Measurements from ENCODE around the gene YWHAQ.

YWHAQ gene

DNA sequence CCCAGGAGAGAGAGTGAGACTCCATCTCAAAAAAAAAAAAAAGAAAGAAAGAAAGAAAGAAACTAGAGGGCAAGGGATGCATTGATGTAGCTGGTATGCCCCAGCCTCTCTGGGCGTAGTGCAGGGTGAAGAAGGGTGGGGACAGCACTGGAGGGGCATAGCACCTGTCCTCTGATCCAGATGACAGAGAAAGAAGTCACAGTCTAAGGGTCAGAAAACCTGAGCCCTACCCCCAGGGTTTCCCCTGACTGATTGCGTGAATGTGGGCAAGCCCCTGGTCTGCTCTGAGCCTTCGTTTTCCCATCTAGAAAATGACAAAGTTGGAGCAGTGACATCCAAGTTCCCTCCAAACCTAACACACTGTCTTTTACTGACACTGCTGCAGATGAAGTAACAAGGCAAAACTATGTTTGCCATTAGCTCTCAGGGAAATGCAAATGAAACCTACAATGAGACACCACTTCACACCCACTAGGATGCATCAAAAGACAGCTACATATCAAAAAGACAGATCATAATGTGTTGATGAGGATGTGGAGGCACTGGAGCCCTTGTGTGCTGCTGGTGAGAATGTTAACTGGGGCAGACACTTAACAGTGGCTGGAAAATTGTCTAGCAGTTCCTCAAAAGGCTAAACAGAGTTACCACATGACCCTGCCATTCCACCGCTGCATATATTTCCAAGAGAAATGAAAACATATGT is 19.5 kb upstream of the YWHAQ start:
- FAIRE-seq (no peak), DNase-seq (ENCODE audit: insufficient read length, low spot score) (no peak)
- TF ChIP-seq, protein P1, sequence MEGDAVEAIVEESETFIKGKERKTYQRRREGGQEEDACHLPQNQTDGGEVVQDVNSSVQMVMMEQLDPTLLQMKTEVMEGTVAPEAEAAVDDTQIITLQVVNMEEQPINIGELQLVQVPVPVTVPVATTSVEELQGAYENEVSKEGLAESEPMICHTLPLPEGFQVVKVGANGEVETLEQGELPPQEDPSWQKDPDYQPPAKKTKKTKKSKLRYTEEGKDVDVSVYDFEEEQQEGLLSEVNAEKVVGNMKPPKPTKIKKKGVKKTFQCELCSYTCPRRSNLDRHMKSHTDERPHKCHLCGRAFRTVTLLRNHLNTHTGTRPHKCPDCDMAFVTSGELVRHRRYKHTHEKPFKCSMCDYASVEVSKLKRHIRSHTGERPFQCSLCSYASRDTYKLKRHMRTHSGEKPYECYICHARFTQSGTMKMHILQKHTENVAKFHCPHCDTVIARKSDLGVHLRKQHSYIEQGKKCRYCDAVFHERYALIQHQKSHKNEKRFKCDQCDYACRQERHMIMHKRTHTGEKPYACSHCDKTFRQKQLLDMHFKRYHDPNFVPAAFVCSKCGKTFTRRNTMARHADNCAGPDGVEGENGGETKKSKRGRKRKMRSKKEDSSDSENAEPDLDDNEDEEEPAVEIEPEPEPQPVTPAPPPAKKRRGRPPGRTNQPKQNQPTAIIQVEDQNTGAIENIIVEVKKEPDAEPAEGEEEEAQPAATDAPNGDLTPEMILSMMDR (IDR thresholded peaks at IDR 0.05; ENCODE audit: insufficient read depth, missing control alignments), result no peak

DNA sequence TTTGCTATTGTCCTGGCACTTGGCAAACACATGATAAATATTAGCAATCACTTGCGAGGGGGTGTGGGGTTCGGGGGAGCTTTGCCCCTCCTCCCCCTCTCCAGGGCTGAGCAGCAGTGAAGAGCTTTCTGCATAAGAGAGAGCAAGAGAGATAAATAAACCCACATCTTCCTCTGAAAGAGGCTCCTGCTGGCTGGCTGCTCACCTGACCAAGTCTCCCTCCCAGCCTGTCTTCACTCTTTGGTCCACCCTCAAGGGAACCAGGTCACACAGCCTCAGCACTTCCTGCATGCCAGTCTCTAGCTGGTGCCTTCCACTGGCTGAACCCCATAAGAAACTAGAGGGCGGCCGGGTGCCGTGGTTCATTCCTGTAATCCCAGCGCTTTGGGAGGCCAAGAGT is 18.5 kb upstream of the YWHAQ start:
- no peak for DNase-seq (ENCODE audit: insufficient read length, low spot score)
- TF ChIP-seq, protein P1 (IDR thresholded peaks at IDR 0.05; ENCODE audit: insufficient read depth, missing control alignments), result no peak
- no peak for FAIRE-seq

DNA sequence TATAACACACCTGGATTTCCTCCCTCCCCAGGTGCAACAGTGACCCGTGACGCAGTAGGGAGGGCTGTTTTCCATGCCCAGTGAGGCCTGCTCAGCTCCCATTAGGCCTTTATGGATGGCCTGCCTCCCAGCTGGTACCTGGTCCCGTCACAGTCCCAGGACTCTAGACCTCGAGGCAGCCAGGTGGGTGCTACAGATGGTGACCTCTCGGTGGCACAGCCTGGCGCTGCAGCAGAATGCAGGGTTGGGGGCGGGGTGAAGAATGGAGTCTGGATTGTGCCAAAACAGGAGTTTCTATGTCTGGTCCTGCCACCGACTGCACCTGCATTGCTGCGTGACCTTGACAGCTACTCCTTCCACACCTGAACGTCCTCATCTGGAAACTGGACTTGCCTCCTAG is 18.0 kb upstream of the YWHAQ start:
- TF ChIP-seq, protein P1 (IDR thresholded peaks at IDR 0.05; ENCODE audit: insufficient read depth, missing control alignments), result no peak
- FAIRE-seq, result no peak
- no peak for DNase-seq (ENCODE audit: insufficient read length, low spot score)

DNA sequence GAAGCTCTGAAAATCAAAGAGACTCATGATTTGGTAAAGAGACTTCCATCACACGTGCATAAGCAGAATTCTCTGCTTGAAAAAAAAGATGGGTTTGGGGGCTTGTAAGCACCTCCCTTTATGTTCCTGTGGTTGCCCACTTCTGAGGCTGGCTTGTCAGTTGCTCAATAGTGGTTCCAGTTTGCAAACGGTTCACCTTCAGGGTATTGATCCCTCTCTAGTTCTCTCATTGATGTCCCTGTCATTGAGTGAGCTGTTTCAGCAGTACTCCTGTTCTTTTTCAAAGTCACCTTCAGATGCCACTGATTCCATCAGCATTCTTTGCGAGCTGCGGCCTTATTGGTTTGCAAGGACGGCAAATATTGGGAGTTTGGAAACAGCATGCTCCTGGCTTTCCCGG is 17.1 kb upstream of the YWHAQ start:
- TF ChIP-seq, protein P1 (IDR thresholded peaks at IDR 0.05; ENCODE audit: insufficient read depth, missing control alignments), result no peak
- FAIRE-seq (no peak), DNase-seq (ENCODE audit: insufficient read length, low spot score) (no peak)

DNA sequence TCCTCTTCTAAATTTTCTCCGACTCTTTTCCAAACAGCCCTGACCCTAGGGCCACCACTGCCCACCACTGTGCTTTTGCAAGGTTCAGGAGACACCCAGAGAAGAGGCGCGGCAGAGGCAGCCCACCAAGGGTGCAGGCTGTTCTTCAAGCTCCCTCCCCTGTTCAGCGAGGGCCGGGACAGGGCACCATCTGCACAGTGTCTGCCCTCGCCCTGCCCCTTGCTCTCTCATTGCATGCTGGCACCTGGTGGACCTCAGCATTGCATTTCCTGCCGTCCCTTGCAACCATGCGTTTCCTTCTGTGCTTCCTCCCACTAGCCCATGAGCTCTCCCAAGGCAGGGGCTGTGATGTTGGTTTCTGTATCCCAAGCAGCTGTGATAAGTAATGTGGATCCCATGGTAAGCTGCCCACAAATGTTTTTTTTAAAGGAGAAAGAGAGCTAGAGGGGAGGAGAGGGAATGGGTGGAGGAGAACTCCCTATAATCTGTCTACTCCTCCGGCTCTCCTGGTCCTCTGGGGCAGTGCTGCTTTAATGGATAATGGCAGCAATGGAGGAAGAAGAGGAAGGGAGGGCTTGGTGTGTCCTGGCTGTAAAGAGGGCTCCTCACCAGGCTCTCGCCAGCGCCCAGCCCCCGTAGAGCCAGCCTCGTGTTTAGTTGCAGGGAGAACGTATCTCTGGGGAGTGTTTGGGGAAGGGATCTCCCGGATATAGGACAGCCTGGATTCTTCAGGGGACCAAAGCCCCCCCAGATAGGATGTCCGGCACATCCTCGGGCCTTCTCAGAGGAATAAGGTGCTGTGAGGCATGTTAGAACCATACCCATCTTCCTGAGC is 15.6 kb upstream of the YWHAQ start:
- DNase-seq (ENCODE audit: insufficient read length, low spot score) (no peak), FAIRE-seq (no peak)
- TF ChIP-seq, protein P1 (IDR thresholded peaks at IDR 0.05; ENCODE audit: insufficient read depth, missing control alignments), result no peak

DNA sequence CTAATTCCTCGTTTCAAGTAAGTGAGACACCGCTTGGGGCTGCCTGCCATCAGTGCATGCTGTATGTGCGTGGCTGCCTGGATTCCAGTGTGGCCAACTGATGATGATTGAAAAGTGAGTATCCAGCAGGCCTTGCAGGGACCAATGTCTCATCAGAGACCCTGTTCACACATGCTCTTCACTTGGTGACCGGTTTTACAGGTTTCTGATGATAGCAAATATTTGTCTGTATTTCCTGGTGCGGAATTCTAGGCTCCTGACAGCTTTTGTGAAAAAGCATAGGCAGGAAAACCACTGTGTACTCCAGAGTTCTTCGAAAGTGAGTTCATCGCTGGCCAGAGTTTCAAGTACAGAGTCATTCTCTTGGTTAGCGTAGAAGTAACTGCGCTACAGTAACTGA is 13.8 kb upstream of the YWHAQ start:
- TF ChIP-seq, protein P1 (IDR thresholded peaks at IDR 0.05; ENCODE audit: insufficient read depth, missing control alignments), result no peak
- FAIRE-seq (no peak), DNase-seq (ENCODE audit: insufficient read length, low spot score) (no peak)

DNA sequence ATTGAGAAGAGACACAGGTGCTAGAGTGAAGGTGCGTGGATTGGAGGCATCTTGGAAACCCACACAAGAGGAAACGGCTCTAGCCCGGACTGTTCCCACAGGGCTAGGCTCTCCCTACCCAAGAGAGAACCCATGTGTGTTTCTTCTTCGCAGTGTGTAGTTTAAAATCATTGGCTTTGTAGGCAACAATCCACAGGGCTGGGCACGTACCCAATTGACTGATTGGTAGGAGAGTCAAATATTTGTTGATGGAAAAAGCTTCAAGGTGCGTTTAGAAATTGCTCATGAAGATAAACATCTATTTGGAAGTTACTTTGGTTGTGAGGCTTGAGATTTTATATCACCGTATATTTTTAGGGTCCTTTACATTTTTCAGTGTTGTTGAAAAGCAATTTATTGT is 13.2 kb upstream of the YWHAQ start:
- FAIRE-seq (no peak), DNase-seq (ENCODE audit: insufficient read length, low spot score) (no peak)
- TF ChIP-seq, protein P1 (IDR thresholded peaks at IDR 0.05; ENCODE audit: insufficient read depth, missing control alignments), result no peak
